ENCODE results near the gene OSMR. TPM values are rescaled to one million over a fixed set of nuclear protein-coding genes. Genes with fewer than 3 reads are reported as not detected.

OSMR gene
- polyA plus RNA-seq, 1 experiment, result 43.4 TPM

DNA sequence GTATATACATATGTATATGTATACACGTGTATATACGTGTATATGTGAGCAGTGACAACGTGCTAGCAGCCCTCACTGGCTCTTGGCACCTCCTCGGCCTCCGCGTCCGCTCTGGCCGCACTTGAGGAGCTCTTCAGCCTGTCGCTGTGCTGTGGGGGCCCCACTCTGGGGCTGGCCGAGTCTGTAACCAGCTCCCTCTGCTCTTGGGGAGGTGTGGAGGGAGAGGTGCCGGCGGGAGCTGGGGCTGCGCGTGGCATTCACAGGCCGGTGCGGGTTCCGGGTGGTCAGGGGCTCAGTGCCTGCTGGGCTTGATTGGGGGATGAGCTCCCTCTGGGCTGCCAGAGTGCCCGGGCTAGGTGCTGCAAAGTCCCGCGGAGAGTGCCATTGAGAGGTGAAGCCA is 24.1 kb upstream of the OSMR start:
- TF ChIP-seq, protein P1, sequence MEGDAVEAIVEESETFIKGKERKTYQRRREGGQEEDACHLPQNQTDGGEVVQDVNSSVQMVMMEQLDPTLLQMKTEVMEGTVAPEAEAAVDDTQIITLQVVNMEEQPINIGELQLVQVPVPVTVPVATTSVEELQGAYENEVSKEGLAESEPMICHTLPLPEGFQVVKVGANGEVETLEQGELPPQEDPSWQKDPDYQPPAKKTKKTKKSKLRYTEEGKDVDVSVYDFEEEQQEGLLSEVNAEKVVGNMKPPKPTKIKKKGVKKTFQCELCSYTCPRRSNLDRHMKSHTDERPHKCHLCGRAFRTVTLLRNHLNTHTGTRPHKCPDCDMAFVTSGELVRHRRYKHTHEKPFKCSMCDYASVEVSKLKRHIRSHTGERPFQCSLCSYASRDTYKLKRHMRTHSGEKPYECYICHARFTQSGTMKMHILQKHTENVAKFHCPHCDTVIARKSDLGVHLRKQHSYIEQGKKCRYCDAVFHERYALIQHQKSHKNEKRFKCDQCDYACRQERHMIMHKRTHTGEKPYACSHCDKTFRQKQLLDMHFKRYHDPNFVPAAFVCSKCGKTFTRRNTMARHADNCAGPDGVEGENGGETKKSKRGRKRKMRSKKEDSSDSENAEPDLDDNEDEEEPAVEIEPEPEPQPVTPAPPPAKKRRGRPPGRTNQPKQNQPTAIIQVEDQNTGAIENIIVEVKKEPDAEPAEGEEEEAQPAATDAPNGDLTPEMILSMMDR (IDR thresholded peaks at IDR 0.05; ENCODE audit: insufficient read depth, low read depth, low read length), result no peak
- no peaks in the 10 kb centered on the region for H3K27me3 ChIP-seq (ENCODE audit: control insufficient read depth, insufficient read depth, low read length)
- POLR2A ChIA-PET, result interaction anchor here (0.5 kb wide), 1 partner anchor 23 kb away, joined by 6 read pairs; no protein-coding TSS in a partner anchor
- H3K36me3 ChIP-seq (ENCODE audit: control insufficient read depth, insufficient read depth, low read length), result peaks cover 1% of the 10 kb centered on the region
- CTCF ChIA-PET, result interaction anchor here (1.3 kb wide), 1 partner anchor 12 kb away, joined by 5 read pairs; no protein-coding TSS in a partner anchor
- DNase-seq (ENCODE audit: low read depth), result no peak
- H3K4me3 ChIP-seq (ENCODE audit: low read depth, low read length), result no peak overlapping the region

DNA sequence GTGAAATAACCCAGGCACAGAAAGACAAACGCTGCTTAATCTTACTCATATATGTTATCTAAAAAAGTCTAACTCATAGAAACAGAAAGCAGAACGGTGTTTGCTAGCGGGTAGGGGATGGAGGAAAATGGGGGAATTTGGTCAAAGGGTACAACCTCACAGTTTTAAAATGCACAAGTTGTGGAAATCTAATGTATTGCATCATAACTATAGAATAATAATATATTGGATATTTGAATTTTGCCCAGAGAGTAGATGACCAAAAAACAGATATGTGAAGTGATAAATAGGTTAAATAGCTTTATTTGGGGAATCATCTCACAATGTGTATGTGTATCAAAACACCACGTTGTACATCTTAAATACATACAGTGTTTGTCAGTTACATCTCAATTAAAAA is 22.3 kb upstream of the OSMR start:
- POLR2A ChIA-PET, result no interaction called here
- DNase-seq (ENCODE audit: low read depth), result no peak
- TF ChIP-seq, protein P1 (IDR thresholded peaks at IDR 0.05; ENCODE audit: insufficient read depth, low read depth, low read length), result no peak
- CTCF ChIA-PET, result interaction anchor here (1.0 kb wide), 1 partner anchor 382 kb away, joined by 4 read pairs; no protein-coding TSS in a partner anchor
- no peak overlapping the region for H3K4me3 ChIP-seq (ENCODE audit: low read depth, low read length)
- H3K36me3 ChIP-seq (ENCODE audit: control insufficient read depth, insufficient read depth, low read length), result peaks cover 1% of the 10 kb centered on the region
- no peaks in the 10 kb centered on the region for H3K27me3 ChIP-seq (ENCODE audit: control insufficient read depth, insufficient read depth, low read length)

DNA sequence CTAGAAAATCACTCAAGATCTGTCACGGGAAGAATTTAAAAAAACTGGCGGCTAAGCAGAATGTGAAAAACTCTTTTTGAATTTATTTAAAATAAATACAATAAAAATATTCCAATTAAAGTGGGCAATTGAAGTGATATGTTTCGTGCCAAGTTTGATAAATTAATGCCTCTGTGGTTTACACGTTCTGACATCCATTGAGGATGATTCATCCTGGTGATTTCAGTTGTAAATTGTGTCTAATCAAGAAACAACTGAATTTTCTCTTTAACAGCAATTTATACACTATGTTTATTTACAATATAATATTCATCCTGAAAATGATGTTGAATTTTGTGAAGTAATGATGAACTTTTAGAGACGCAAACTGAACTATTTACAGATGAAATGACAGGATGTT is 21.0 kb upstream of the OSMR start:
- ChIA-PET CTCF (no interaction called here), POLR2A (interaction anchor here (1.0 kb wide), 1 partner anchor 362 kb away, joined by 3 read pairs; no protein-coding TSS in a partner anchor)
- TF ChIP-seq, protein P1 (IDR thresholded peaks at IDR 0.05; ENCODE audit: insufficient read depth, low read depth, low read length), result no peak
- Histone ChIP-seq H3K4me3 (ENCODE audit: low read depth, low read length) (no peak overlapping the region), H3K36me3 (ENCODE audit: control insufficient read depth, insufficient read depth, low read length) (peaks cover 1% of the 10 kb centered on the region), H3K27me3 (ENCODE audit: control insufficient read depth, insufficient read depth, low read length) (no peaks in the 10 kb centered on the region)
- DNase-seq (ENCODE audit: low read depth), result no peak

DNA sequence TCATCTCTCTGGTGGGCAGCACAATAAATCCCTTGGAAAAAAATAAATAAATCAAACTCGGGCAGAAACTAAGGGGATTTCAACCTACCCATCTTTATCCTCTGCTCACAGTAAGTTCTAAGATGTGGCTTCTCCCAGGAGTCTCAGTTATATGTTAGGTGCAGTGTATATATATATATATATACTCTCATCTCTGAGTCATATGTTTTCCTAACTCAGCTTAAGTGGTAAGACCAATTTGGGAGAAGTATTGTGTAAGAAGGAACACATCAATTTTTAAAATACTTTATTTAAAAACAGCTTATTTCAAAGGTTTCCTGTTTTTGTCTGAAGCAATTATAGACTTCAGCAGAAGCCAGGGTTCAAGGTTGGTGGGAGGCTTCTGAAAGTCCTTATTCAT is 20.3 kb upstream of the OSMR start:
- CTCF ChIA-PET, result interaction anchor here (0.6 kb wide), 1 partner anchor 16 kb away, joined by 3 read pairs; no protein-coding TSS in a partner anchor
- TF ChIP-seq, protein P1 (IDR thresholded peaks at IDR 0.05; ENCODE audit: insufficient read depth, low read depth, low read length), result no peak
- Histone ChIP-seq H3K27me3 (ENCODE audit: control insufficient read depth, insufficient read depth, low read length) (no peaks in the 10 kb centered on the region), H3K4me3 (ENCODE audit: low read depth, low read length) (no peak overlapping the region), H3K36me3 (ENCODE audit: control insufficient read depth, insufficient read depth, low read length) (peaks cover 1% of the 10 kb centered on the region)
- POLR2A ChIA-PET, result interaction anchor here (1.0 kb wide), 1 partner anchor 362 kb away, joined by 3 read pairs; no protein-coding TSS in a partner anchor
- DNase-seq (ENCODE audit: low read depth), result no peak

DNA sequence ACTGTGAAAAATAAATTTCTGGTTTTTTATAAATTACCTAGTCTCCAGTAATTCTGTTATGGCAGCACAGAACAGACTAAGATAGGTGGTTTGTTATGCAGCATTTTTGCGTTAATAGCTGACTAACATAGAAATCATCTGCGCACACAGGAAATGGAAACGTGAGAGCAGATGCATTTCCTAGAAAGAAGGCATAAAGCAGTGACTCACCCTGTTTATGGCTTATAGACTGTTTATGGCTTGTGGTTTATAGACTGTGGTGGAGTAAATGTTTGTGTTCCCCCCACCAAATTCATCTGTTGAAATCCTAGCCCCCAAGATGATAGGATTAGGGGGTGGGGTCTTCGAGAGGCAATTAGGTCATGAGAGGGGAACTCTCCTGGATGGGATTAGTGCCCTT is 18.3 kb upstream of the OSMR start:
- ChIA-PET CTCF (interaction anchor here (1.5 kb wide), 2 partner anchors 18 to 386 kb away, joined by 4 to 6 read pairs; no protein-coding TSS in a partner anchor), POLR2A (interaction anchor here (0.6 kb wide), 1 partner anchor 1660 kb away, joined by 3 read pairs; no protein-coding TSS in a partner anchor)
- TF ChIP-seq, protein P1 (IDR thresholded peaks at IDR 0.05; ENCODE audit: insufficient read depth, low read depth, low read length), result no peak
- Histone ChIP-seq H3K27me3 (ENCODE audit: control insufficient read depth, insufficient read depth, low read length) (no peaks in the 10 kb centered on the region), H3K4me3 (ENCODE audit: low read depth, low read length) (no peak overlapping the region), H3K36me3 (ENCODE audit: control insufficient read depth, insufficient read depth, low read length) (no peaks in the 10 kb centered on the region)
- no peak for DNase-seq (ENCODE audit: low read depth)
